Measurements from ENCODE around the gene RXRG. TPM values are rescaled to one million over a fixed set of nuclear protein-coding genes. Genes with fewer than 3 reads are reported as not detected.

Gene RXRG
- total RNA-seq, 1 experiment from 2014 or later, result not detected

- Histone ChIP-seq H4K8ac (replicated peaks; ENCODE audit: insufficient read length, low read depth, low read length) (no peak overlapping the region), H4K91ac (ENCODE audit: insufficient read length, low read depth, low read length) (no peak overlapping the region), H3K27me3 (ENCODE audit: insufficient read depth, low read length) (no peaks in the 10 kb centered on the region), H2BK12ac (ENCODE audit: insufficient read length, low read depth, low read length) (no peak overlapping the region), H3K9ac (ENCODE audit: extremely low read depth, insufficient read length, low read length) (no peak overlapping the region), H3K27ac (ENCODE audit: insufficient read length, low read depth, low read length) (no peak overlapping the region), H2AFZ (ENCODE audit: low read length) (no peak overlapping the region), H3K23me2 (ENCODE audit: insufficient read length, low read depth, low read length, poor library complexity, severe bottlenecking) (no peaks in the 10 kb centered on the region), H2BK15ac (ENCODE audit: low read depth, low read length) (no peak overlapping the region), H3K4me1 (ENCODE audit: insufficient read depth, low read length) (no peaks in the 10 kb centered on the region), H3K18ac (ENCODE audit: insufficient read length, low read depth, low read length) (no peak overlapping the region), H3K4me2 (ENCODE audit: insufficient read depth, insufficient read length, low read length) (no peak overlapping the region), H2BK20ac (ENCODE audit: low read depth, low read length, poor library complexity, severe bottlenecking) (no peak overlapping the region), H4K5ac (ENCODE audit: insufficient read length, low read depth, low read length) (no peak overlapping the region), H3K9me3 (ENCODE audit: control insufficient read depth, low read depth, low read length) (no peaks in the 10 kb centered on the region), H3K4ac (ENCODE audit: low read depth, low read length) (no peak overlapping the region), H3K14ac (ENCODE audit: insufficient read depth, low read length) (no peak overlapping the region), H3K79me2 (ENCODE audit: insufficient read depth, low read length) (no peaks in the 10 kb centered on the region), H3K79me1 (ENCODE audit: insufficient read depth, low read depth, low read length, poor library complexity, severe bottlenecking) (no peaks in the 10 kb centered on the region), H3K56ac (ENCODE audit: insufficient read length, low read depth, low read length) (no peak overlapping the region), H3K23ac (ENCODE audit: insufficient read length, low read depth, low read length) (no peak overlapping the region), H3T11ph (ENCODE audit: low read length) (no peak overlapping the region), H2BK5ac (ENCODE audit: insufficient read length, low read length) (no peak overlapping the region), H2BK120ac (ENCODE audit: low read depth, low read length, poor library complexity, severe bottlenecking) (no peak overlapping the region), H4K20me1 (ENCODE audit: control insufficient read depth, insufficient read depth, insufficient read length) (no peaks in the 10 kb centered on the region), H2AK5ac (ENCODE audit: insufficient read length, low read length) (no peak overlapping the region)
- Mint-ChIP-seq H3K9me3 (no peaks in the 10 kb centered on the region), H3K27ac (no peak overlapping the region), H3K4me3 (no peak overlapping the region), H3K36me3 (ENCODE audit: insufficient read depth in 1 of 3, low read depth in 3 of 3) (no peaks in the 10 kb centered on the region), H3K27me3 (ENCODE audit: low read depth) (no peaks in the 10 kb centered on the region), H3K4me1 (no peaks in the 10 kb centered on the region; a peak in 1 of 4 replicates)
- no peak for DNase-seq
- no CpG with 5 or more reads among the region's 4 CpGs for WGBS (ENCODE audit: extremely low coverage, insufficient read length, low lambda C conversion rate)
- TF ChIP-seq, protein P1, sequence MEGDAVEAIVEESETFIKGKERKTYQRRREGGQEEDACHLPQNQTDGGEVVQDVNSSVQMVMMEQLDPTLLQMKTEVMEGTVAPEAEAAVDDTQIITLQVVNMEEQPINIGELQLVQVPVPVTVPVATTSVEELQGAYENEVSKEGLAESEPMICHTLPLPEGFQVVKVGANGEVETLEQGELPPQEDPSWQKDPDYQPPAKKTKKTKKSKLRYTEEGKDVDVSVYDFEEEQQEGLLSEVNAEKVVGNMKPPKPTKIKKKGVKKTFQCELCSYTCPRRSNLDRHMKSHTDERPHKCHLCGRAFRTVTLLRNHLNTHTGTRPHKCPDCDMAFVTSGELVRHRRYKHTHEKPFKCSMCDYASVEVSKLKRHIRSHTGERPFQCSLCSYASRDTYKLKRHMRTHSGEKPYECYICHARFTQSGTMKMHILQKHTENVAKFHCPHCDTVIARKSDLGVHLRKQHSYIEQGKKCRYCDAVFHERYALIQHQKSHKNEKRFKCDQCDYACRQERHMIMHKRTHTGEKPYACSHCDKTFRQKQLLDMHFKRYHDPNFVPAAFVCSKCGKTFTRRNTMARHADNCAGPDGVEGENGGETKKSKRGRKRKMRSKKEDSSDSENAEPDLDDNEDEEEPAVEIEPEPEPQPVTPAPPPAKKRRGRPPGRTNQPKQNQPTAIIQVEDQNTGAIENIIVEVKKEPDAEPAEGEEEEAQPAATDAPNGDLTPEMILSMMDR (conservative IDR thresholded peaks at IDR 0.05), result no peak
These were observed 37.5 kb downstream of the RXRG start for GRCh38 chr1:165407398-165407797.

Data from H9 (cell line).